Measurements from ENCODE around the gene GPR26.

GPR26 gene

DNA sequence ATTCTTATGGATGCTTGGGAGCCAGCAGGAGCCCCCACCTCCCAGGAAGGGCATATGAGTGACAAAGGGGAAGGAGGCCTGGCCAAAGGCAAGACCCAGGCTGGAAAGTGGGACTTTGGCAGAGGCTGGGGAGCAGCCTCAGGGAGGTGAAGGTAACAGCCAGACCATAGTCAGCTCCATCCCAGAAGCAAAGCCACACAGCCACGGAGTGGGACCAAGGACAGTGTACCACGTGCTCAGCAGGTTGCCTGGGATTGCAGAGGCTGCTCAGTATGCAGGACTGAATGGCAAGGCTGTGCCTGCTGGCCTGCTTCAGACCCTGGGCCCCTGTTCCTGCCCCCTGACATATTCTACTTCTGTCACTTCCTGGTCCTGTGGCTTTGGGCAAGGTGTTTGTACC, 17.6 kb upstream of the GPR26 start:
- DNase-seq (no peak), ATAC-seq (no peak)

DNA sequence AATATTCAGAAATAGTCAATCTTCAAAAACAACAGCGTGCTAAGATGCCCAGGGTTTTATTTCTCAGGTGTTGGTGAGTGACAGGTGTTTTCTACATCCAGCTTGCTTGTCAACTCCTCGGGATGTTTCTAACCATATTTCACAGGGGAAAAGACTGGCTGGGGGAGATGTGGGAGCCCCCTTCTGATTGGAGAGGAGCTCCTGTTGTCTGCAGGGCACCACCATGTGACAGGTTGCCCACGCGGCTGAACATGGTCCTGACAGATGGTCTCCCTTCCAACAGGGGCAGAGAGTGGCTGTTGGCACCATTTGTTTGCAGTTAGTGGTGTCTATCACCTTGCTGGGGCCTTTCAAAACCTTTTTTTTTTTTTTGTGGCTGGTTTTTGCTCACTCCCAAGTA, 16.5 kb upstream of the GPR26 start:
- no peak for DNase-seq
- no peak for ATAC-seq

DNA sequence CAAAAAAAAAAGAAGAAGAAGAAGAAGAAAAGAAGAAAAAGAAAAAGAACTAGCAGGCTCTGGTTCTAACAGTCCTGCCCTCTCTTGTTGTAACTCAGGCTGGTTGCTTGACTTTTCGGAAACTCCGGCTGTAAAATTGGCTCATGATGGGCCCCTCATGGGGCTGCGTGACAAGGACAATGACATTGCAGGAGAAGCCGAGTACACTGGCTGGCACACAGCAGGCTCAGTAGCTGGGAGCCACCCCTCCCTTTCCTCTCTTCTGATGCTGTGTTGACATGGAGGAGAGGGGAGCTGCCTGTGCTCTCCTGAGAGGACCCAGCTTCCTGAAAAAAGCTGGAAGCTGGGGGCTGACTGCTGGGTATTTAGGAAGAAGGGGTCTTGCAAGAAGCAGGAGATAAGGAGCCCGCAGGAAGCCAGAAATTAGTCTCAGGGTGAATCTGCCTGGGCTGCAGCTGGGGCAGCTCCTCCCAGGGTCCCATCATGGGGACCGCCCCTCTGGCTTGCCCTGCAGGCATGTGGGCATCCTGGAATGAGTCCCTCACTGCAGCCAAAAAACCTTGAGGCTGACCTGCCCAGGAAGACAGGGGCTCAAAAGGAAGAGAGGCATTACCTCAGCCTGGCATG, 14.6 kb upstream of the GPR26 start:
- DNase-seq (no peak), ATAC-seq (no peak)

DNA sequence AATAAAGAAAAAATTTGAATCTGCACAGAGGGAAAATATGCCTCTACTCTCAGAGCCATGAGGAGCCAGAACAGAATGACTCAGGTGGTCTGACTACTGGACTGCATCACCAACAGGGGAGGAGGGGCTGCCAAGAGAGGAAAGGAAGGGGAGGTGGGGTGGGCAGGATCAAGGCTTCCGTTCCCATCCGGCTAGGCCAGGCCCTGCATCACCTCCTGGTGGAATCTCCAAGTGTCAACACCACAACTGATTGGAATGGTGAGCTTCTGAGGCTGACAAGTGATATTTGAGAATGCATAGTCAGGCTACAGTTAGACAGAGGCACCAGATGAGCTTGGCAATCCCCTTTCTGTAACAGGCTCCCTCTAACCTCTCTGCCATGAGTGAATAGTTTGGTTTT, 10.4 kb upstream of the GPR26 start:
- no peak for ATAC-seq

DNA sequence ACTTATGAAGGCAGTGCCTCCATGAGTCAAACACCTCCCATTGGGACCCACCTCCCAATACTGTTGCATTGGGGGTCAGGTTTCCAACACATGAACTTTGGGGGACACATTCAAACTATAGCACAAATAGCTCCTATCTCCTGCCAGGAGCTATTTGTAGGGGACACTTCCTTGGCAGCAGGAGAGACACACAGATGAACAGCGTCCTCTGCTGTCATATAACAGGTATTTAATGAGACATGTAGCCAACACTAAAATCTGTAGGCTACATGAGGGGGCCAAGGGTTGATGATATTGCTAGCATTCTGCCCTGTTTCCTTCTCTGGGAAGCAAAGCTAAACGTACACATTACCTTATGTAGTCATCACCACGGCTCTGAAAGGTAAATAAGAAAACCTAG, 2.6 kb upstream of the GPR26 start:
- ATAC-seq, result no peak
- DNase-seq, result no peak

More for the DNA sequence above, 10.4 kb upstream of the GPR26 start:
- DNase-seq, result no peak

DNA sequence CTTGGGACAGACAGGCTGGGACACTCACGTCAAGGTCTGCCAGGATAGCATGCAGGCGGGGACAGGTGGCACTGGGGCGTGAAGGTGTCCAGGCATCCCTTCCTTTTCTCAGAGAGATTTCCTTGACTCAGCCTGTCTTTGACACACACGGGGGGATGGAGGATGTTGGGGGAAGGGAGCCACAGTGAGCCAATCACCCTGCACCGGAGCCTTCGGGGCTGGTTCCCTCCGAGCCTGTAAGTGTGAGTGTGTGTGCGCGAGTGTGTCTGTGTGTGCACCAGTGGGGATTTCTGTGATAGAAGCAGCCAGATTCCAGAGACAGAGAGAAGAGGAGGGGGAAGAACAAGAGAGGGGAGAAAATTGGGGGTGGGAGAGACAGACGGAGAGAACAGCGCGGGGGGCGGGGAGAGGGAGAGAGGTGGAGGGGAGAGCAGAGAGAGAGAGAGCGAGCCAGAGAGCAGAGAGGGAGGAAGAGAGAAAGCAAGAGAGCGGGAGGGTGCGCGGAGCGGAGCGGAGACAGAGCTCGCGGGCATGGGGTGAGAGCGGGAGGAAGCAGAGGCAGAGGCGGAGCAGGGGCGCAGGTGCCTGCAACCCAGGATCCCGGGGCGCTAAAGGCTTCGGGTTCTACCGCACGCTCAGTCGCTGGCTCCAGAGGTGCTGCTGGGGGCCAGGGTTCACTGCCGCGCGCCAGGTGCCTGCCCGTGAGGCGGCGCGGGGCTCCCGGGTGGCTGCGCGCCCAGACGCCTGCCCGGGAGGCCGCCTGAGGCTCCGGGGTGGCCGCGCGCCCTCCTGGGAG, 466 bp upstream of the GPR26 start:
- DNase-seq (no peak), ATAC-seq (no peak)

DNA sequence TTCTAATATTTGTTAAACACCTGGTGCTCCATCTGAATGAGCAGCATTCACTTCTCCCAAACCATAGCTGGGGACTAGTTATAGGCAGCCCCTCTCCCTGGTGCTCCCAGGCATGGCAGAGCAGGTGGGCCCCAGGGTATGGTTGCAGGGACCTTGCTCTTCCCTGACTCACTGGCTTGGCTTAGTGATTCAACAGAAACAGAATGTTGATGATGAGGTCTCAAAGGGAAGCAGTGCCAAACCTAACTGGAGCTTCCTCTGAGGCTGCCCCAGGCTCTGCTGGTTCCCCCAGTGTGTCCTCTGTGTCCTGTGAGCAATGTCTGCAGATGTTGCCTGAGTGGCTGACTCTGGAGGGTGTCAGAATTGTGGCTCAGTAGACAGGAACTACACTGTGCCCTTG, 3.7 kb downstream of the GPR26 start:
- ATAC-seq (no peak), DNase-seq (no peak)

DNA sequence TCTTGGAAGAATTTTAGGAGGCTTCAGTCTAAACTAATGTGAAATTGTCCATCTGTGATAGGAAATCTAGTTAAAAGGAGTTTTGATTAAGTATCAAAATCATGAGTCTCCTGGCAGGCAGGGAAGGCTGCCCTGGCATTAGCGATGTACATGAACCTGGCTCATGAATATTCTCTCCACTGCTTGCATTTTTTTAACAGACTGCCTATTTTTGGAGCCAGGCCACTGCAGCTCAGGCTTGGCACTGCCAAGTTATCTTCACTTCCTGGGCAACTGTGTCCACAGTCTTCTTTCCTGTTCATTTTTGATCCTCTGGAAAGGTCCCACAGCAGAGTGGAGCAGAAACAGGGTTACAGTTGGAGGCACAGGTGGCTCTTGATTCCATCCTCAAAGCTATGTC, 7.0 kb downstream of the GPR26 start:
- no peak for ATAC-seq

DNA sequence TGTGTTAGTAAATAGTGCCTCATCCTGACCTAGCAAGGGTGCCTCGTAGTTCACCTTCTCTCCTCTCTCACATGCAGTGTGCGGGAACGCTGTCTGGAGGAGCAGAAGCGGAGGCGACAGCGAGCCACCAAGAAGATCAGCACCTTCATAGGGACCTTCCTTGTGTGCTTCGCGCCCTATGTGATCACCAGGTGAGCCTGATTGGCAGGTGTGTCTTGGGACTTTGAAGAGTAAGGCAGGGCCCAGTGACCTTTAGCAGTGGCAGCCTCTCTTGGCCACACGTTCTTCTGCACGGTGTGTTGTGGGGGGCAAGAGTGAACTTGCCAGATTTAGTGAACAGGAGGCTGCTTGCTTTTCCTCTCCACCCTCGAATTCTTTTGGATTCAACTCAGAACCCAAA, 8.6 kb downstream of the GPR26 start:
- DNase-seq (no peak), ATAC-seq (no peak)

More for the DNA sequence above, 7.0 kb downstream of the GPR26 start:
- DNase-seq, result no peak

DNA sequence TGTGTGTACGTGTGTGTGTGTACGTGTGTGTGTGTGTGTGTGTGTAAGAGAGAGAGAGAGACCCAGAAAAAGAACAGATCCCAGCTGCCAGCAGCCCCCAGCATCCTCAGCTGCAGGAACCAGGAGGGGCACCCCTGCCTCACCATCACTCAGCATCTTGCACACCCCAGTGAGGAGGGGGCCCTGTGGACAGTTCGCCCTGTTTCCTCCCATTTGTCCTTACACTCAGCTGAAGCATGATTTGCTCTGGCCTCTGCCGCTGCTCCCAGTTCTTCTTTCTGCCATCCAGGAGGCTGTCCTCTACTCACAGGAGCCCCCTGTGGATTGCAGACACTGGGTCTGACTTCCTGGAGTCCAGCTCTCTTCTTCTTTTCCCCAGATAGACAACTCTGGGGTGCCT, 9.7 kb downstream of the GPR26 start:
- DNase-seq (no peak), ATAC-seq (no peak)

DNA sequence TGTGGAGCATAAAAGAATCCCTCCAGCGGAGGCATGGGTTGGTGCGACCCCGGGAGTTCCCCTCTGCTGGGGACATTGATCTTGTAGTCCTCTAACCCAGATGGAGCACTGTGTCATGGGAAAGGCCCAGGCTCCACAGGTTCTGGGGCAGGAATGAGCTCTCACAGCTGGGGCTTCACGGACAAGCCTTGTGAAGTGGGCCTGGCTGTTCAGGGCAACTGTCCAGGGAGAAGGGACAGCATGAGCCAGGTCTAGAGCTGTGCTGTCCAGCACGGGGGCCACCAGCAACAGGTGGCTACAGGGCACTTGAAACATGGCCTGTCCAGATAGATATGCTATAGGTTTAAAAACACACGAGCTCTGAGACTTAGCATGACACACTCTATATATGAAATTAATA, 11.4 kb downstream of the GPR26 start:
- DNase-seq (no peak), ATAC-seq (no peak)

DNA sequence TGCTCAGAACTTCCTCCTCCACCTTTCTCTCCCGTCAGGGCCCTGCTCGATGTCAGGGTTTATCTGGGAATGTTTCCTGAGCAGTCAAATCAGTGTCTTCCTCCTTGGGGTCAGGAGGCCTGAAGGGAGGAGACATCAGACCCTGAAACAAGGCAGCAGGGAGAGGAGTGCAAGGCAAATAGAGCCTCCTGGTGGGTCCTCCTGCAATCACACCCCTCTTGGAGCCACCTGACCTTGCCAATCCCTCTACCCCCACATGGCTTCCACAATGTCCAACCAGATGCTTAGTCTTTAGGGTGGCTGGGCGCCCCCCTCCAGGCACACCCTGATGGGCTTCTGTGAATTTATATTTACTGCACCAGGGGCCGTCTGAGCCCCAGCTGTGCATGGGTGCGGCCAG, 12.2 kb downstream of the GPR26 start:
- DNase-seq (no peak), ATAC-seq (no peak)

DNA sequence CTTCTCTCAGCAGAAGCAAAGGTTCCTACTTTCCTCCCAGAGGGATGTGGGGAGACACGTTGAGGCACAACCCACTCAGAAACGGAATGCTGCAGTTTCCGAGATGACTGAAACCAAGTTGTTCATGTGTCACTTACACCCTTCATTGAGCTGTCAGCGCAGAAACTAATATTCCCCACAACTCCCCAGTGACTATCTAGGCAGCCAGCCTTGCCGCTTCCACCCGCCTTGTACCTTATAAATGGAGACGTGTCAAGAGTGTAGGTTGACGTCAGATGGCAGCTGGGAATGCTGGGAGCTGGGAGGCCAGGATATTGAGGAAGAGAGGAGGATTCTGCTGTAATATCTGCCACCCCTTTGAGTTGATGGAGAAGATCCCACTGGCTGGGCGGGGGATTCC, 15.1 kb downstream of the GPR26 start:
- DNase-seq, result no peak

DNA sequence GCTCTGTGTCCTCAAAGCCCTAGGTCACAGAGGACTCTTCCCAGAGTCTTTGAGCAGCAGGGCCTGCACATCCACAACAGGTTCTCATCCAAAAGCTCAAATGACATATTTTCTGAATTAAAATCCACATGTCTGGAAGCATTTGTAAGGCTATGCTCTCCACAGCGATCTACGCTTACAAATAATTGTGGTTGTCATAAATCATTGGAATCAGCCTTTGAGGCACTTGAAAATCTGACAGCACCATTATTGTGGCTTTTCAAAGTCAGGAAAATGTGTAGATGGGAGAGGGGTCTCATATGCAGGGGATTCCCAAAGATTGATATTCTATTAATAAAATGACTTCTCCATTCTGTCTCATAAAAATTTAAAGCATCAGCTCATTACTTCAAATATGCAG, 16.3 kb downstream of the GPR26 start:
- DNase-seq (no peak), ATAC-seq (no peak)

More for the DNA sequence above, 15.1 kb downstream of the GPR26 start:
- ATAC-seq, result no peak

DNA sequence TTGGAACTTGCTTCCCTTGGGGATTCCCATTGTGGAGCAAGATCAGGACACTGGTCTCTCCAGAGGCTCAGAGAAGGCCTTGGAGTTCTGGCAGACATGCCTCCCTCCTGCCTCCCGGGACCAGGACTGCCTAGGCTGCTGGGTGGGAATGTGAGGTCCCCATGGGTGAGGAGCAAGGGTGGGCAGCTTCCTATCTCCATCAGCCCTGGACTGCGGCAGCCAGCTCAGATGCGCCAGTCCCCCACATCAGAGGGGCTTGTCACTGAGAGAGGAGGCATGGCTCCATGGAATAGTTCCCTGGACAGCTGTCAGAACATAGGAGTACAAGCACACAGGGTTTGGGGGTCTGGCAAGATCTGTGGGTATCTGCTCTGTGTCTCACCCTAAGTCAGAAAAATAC, 17.3 kb downstream of the GPR26 start:
- ATAC-seq, result no peak
- DNase-seq, result no peak

DNA sequence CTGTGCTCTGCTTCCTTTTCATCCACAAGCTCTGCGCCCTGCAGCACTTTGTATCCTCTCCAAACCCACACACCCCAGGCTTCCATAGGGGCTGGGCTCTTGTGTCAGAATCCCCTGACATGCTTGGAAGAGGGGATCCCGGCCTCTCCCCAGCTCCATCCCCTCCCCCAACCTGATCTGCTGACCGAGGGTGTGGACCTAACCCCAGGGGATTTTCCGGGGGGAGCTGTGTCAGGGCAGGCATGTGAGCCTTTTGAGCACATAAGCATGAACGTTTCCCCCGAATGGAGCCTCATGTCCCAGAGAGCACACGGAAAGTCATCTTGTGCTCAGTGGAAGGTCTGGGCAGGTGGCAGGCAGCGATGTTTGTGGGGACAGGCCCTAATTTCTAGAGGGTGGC, 17.7 kb downstream of the GPR26 start:
- no peak for ATAC-seq
- no peak for DNase-seq

DNA sequence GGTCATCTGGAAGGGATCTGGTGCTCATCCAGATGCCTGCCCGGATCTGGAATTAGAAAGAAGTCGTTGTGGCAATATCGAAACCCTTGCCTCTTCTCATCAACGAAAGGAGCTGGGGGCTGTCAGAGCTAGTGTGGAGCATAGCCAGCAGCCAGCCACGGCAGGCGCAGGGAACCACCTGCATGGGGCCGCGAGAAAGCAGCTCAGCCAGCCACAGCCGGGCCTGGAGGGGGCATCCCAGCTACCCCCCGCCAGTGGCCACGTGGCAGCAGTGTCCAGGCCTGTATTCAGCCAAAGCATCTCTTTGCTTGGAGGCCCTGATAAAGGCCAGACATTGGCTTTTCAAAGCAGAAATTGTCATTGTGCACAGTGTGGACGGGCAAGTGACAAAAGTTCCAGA, 19.1 kb downstream of the GPR26 start:
- ATAC-seq (no peak), DNase-seq (no peak)

DNA sequence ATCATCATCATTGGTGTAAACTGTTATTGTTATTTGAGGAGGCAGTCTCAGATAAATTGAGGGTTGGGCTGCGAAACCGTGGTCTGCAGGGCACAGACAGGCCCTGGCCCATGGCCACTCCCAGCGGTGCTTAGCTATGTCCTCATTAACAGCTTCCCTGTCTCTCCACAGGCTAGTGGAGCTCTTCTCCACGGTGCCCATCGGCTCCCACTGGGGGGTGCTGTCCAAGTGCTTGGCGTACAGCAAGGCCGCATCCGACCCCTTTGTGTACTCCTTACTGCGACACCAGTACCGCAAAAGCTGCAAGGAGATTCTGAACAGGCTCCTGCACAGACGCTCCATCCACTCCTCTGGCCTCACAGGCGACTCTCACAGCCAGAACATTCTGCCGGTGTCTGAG, 21.6 kb downstream of the GPR26 start:
- DNase-seq, result no peak
- no peak for ATAC-seq

DNA sequence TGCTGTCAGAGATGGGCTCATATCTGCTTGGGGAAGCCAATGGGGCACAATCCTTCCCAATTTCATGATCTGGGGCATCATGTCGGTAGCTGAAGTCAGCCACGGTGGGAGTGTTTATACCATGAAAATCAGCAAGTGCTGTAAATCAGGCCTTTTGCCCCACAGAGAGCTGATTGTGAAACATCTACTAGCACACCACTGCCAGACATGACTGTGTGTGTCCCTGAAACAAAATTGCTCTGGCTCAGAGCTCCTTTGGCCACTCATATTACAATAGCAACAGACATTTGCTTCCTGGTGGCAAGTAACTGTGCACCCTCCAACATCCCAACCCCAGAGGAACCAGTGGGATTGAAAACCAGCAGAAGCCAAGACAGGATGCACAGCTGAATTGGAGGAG, 23.7 kb downstream of the GPR26 start:
- DNase-seq (no peak), ATAC-seq (no peak)

DNA sequence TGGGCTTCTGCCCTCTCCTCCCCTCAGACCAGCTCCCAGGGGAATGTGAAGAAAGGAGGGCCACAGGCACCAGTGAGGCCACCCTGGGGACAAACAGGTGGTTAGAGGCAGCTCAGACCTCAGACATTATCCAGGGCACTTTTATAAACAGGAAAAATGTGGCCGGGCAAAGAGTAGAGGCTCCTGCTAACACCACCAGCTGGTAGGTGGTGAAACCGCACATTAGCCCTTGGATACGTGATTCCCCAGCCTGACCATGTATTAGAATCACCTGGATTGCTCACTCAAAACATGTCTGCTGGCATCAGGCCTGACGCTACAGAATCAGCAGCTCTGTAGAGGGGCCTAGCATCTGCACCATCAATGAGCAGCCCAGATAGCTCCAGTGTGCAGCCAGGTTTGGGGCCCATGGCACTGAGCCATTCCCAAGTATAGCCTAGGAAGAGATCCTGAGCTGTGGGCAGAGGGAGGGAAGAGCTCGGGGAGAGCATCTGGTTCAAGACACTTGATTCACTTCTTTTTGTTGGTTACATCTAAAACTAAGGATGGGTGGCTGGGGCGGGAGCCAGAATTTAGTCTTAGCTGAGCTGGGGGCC, 37.1 kb downstream of the GPR26 start:
- no peak for ATAC-seq

DNA sequence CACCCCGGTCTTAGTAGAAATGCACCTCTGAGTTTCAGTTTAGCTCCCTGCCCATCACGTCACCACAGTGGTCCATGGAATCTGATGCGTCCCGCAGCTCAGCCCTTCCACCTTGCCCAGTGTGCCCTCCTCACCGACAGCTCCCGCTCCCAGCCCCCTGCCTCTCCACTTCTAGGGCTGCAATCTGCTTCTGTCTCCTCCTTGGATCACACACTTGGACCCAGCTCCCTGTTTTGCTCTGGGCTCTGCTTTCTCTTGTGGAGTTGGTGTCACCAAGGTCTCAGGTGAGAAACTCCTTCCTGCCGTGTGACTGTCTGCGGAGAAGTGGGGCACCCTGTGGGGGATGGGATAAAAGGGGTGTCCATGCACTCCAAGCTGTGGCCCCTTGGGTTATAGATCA, 37.9 kb downstream of the GPR26 start:
- no peak for DNase-seq
- no peak for ATAC-seq

More for the DNA sequence above, 37.1 kb downstream of the GPR26 start:
- DNase-seq, result no peak

DNA sequence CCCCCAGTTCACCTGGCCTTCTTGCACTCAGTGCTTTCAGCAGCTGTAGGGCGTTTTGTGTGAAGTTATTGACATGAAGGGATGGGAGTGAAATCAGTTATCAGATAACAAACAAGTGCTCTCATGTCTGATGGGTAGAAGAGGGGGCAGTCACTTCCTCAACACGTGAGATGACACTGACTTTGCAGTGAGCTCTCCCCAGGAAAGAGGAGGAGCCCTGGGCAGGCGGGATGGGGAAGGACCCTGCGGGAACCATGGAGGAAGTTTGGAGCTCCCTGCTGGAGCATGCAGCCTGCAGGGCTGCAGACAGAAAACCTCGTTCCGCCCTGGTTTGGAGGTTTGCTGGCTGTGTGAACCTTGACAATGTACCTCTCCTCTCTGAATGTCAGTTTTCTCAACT, 38.7 kb downstream of the GPR26 start:
- DNase-seq, result no peak
- ATAC-seq, result no peak

DNA sequence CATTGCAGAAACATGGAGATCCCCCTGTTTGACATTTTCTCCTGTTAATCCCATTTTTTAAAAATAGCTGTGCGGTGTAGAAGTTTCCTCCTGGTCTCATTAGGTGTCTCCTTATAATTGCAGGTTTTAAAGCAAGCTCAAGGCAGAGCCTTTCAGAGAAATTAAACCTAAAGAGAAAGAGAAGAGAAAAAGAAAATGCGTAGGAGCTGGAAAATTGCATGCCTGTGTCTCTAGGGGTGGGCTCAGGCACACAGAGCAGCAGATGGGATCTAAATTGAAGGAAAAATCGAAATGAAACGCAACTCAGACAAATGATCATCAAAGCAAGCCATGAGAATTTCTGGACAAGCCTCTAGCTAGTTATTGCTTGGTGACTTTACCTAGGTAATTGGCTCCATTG, 40.1 kb downstream of the GPR26 start:
- no peak for DNase-seq
- ATAC-seq, result no peak

DNA sequence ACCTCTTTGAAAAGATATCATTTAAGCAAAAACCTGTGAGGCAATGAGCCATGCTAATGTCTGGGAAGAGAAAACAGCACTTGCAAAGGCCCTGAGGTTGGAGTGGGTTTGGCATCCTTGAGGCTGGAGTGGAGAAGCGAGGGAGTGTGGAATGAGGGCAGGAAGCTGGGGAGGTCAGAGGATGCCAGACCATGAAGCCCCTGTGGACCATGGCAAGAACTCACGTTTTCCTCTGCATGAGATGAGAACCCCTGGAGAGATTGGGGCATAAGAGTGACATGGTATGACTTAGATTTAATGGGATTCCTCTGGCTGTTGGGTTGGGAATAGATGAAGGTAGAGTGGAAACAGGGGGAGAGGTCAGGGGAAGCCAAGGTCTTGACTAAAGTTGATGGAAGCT, 49.4 kb downstream of the GPR26 start:
- ATAC-seq, result no peak
- no peak for DNase-seq

All from stimulated activated naive CD8-positive, alpha-beta T cell treated with anti-CD3 and anti-CD28 coated beads, Interleukin-15, Interleukin-2, amounts not matched to agents 100 U/mL and 50 U/mL, for 24 hours (primary cell).